H1 (cell line): ENCODE data around the gene LDB1.

Experiments
- CEBPB ChIP-seq: IDR thresholded peaks from 2 replicates; pipeline ENCODE4 v1.6.1; 2012; ENCODE audit warnings: low read depth, low read length
- CHD2 ChIP-seq: IDR thresholded peaks from 2 replicates; pipeline ENCODE4 v1.6.1; 2012; ENCODE audit warnings: low read length, improper control_type of control experiment
- EZH2 ChIP-seq: fragments of 200-600 bp; sonication (generic); IDR thresholded peaks from 2 replicates; pipeline ENCODE4 v1.7.1; 2012; ENCODE audit warnings: low read depth, mild to moderate bottlenecking, moderate library complexity, low read length, inconsistent platforms; ENCODE audit not compliant: severe bottlenecking

DNA sequence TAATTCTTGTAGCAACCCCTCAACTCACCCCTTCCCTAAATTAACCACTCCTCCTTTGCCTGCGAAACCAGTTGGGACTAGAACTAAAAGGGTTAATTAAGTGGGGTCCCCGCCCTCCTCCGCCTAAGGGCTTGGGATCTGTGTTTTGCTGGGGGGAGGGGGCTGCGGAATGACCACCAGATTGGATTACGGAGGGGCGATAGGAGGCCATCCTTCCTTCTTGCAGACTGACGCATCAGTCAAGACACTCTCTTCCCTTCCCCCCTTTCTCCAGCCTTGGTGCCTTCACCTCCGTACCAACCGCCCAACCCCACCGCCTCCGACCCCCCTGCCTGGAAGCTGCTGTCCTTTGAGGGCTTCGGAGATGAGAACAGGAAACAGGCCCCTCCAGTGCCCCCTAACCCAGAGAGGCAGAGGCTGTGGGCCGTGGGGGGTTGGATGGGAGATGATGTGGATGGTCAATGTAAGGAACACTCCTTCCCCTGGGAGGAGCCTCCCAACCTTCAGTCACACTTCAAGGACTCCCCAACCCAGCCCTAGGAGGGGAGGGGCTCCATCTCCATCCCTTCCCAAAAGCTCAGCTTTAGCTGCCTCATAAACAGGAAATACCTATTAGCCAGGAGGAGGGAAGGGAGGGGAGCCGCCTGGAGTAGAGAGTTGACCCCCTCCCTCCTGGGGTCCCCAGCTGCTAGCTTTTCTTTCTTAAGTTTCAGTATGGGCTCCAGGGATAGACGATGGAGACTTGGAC is 997 bp upstream of the LDB1 start:
- TF ChIP-seq CEBPB (no peak), CHD2 (peak; percentile 40; the same call in 1 of the 2 replicates), EZH2 (no peak)
